ENCODE measurements around the gene SLC6A20. TPM values are rescaled to one million over a fixed set of nuclear protein-coding genes. Genes with fewer than 3 reads are reported as not detected.

SLC6A20 gene
- total and polyA plus RNA-seq, 2 experiments from 2014 or later, result 0.05 to 0.14 TPM

GRCh38 chr3:45754461-45754860, 41.9 kb downstream of the SLC6A20 start:
- Mint-ChIP-seq H3K27me3 (ENCODE audit: insufficient read depth, low read depth, poor library complexity) (peaks cover 2% of the 10 kb centered on the region), H3K4me3 (no peak overlapping the region), H3K27ac (no peak overlapping the region), H3K9me3 (no peaks in the 10 kb centered on the region), H3K36me3 (ENCODE audit: low read depth) (no peaks in the 10 kb centered on the region; the same call in 2 of the 3 replicates), H3K4me1 (peaks cover 13% of the 10 kb centered on the region)
- no peak overlapping the region for H3K4me3 ChIP-seq
- DNase-seq (ENCODE audit: low spot score) (no peak), ATAC-seq (no peak)
- no peaks in the 10 kb centered on the region; the same call in 1 of the 2 replicates for H3K4me1 ChIP-seq (ENCODE audit: insufficient read depth)
- no peaks in the 10 kb centered on the region for H3K36me3 ChIP-seq (ENCODE audit: insufficient read depth)
- H4K20me1 ChIP-seq (replicated peaks; ENCODE audit: insufficient read depth), result no peaks in the 10 kb centered on the region; the same call in 1 of the 2 replicates
- no peak overlapping the region for H3K4me2 ChIP-seq
- TF ChIP-seq NANOG (IDR thresholded peaks at IDR 0.05; ENCODE audit: borderline replicate concordance) (no peak), ZNF331 (CRISPR knock-in tag; IDR thresholded peaks at IDR 0.05; ENCODE audit: low read depth) (no peak), EZH2 (IDR thresholded peaks at IDR 0.05; ENCODE audit: low read depth, unreplicated experiment) (no peak), JUNB (IDR thresholded peaks at IDR 0.05; ENCODE audit: unreplicated experiment) (no peak), POLR2AphosphoS5 (IDR thresholded peaks at IDR 0.05; ENCODE audit: low read depth) (no peak), ZNF462 (CRISPR knock-in tag; IDR thresholded peaks at IDR 0.05) (no peak), ZNF114 (CRISPR knock-in tag; IDR thresholded peaks at IDR 0.05) (no peak), STAT1 (IDR thresholded peaks at IDR 0.05; ENCODE audit: unreplicated experiment) (no peak), EZH2phosphoT487 (IDR thresholded peaks at IDR 0.05; ENCODE audit: unreplicated experiment) (no peak), CREB1 (CRISPR knock-in tag; IDR thresholded peaks at IDR 0.05; ENCODE audit: low read depth) (no peak), ETS1 (IDR thresholded peaks at IDR 0.05) (no peak), CTCF (conservative IDR thresholded peaks at IDR 0.05; ENCODE audit: low read depth in 2 of 2) (no peak), REST (IDR thresholded peaks at IDR 0.05; ENCODE audit: unreplicated experiment) (no peak)
- H3K27me3 ChIP-seq (ENCODE audit: insufficient read depth), result no peaks in the 10 kb centered on the region
- H3K79me2 ChIP-seq (replicated peaks; ENCODE audit: insufficient read depth), result no peaks in the 10 kb centered on the region
- H2AFZ ChIP-seq, result no peak overlapping the region
- H3K9me2 ChIP-seq (ENCODE audit: insufficient read depth), result 0 out of 2 replicates have a peak, but pooled peaks cover 4% of the 10 kb centered on the region
- H3F3A ChIP-seq (replicated peaks; ENCODE audit: low read depth), result no peaks in the 10 kb centered on the region
- H3K27ac ChIP-seq (ENCODE audit: low read depth), result no peak overlapping the region
